ENCODE data around the gene EGFR.

Gene EGFR

GRCh38 chr7:55144333-55145317, 125.8 kb downstream of the EGFR start:
- Histone ChIP-seq H3K9me3 (ENCODE audit: low read length) (no peaks in the 10 kb centered on the region; the same call in 1 of the 2 replicates), H3K9me2 (ENCODE audit: low read depth, low read length) (no peaks in the 10 kb centered on the region), H3K36me3 (ENCODE audit: insufficient read depth, low read length) (no peaks in the 10 kb centered on the region), H3K27ac (ENCODE audit: low read depth, low read length, poor library complexity, severe bottlenecking) (no peak overlapping the region), H3K4me2 (ENCODE audit: low read length) (no peak overlapping the region), H2AFZ (ENCODE audit: low read length) (no peak overlapping the region), H3K4me1 (ENCODE audit: insufficient read depth, low read length, severe bottlenecking) (no peaks in the 10 kb centered on the region), H3K27me3 (ENCODE audit: insufficient read depth, low read length) (no peaks in the 10 kb centered on the region), H3F3A (ENCODE audit: insufficient read depth, low read length) (no peaks in the 10 kb centered on the region), H3K79me2 (ENCODE audit: insufficient read depth, low read length) (no peaks in the 10 kb centered on the region), H3K9ac (ENCODE audit: low read length) (no peak overlapping the region), H3K4me3 (ENCODE audit: low read depth, low read length, poor library complexity, severe bottlenecking) (no peak overlapping the region), H4K20me1 (ENCODE audit: insufficient read depth, low read length) (no peaks in the 10 kb centered on the region)
- TF ChIP-seq EZH2 (IDR thresholded peaks at IDR 0.05; ENCODE audit: borderline replicate concordance, low read length) (no peak), CTCF (IDR thresholded peaks at IDR 0.05; ENCODE audit: low read length) (peak; percentile 46)

GRCh38 chr7:55145606-55146005, 126.8 kb downstream of the EGFR start:
- Histone ChIP-seq H3K79me2 (ENCODE audit: insufficient read depth, low read length) (no peaks in the 10 kb centered on the region), H4K20me1 (ENCODE audit: insufficient read depth, low read length) (no peaks in the 10 kb centered on the region), H3K36me3 (ENCODE audit: insufficient read depth, low read length) (no peaks in the 10 kb centered on the region), H3K4me2 (ENCODE audit: low read length) (no peak overlapping the region), H3K9ac (ENCODE audit: low read length) (no peak overlapping the region), H3K27ac (ENCODE audit: low read depth, low read length, poor library complexity, severe bottlenecking) (no peak overlapping the region), H3K27me3 (ENCODE audit: insufficient read depth, low read length) (no peaks in the 10 kb centered on the region), H2AFZ (ENCODE audit: low read length) (no peak overlapping the region), H3K9me2 (ENCODE audit: low read depth, low read length) (no peaks in the 10 kb centered on the region), H3F3A (ENCODE audit: insufficient read depth, low read length) (no peaks in the 10 kb centered on the region), H3K4me1 (ENCODE audit: insufficient read depth, low read length, severe bottlenecking) (no peaks in the 10 kb centered on the region), H3K9me3 (ENCODE audit: low read length) (no peaks in the 10 kb centered on the region), H3K4me3 (ENCODE audit: low read depth, low read length, poor library complexity, severe bottlenecking) (no peak overlapping the region)
- TF ChIP-seq CTCF (IDR thresholded peaks at IDR 0.05; ENCODE audit: low read length) (no peak), EZH2 (IDR thresholded peaks at IDR 0.05; ENCODE audit: borderline replicate concordance, low read length) (no peak)

- Histone ChIP-seq H3K9ac (ENCODE audit: low read length) (no peak overlapping the region), H3K4me1 (ENCODE audit: insufficient read depth, low read length, severe bottlenecking) (no peaks in the 10 kb centered on the region), H3K9me3 (ENCODE audit: low read length) (no peaks in the 10 kb centered on the region), H2AFZ (ENCODE audit: low read length) (no peak overlapping the region), H3K4me2 (ENCODE audit: low read length) (no peak overlapping the region), H3K36me3 (ENCODE audit: insufficient read depth, low read length) (no peaks in the 10 kb centered on the region), H3K27ac (ENCODE audit: low read depth, low read length, poor library complexity, severe bottlenecking) (no peak overlapping the region), H3F3A (ENCODE audit: insufficient read depth, low read length) (no peaks in the 10 kb centered on the region), H3K4me3 (ENCODE audit: low read depth, low read length, poor library complexity, severe bottlenecking) (no peak overlapping the region), H3K27me3 (ENCODE audit: insufficient read depth, low read length) (no peaks in the 10 kb centered on the region), H3K79me2 (ENCODE audit: insufficient read depth, low read length) (no peaks in the 10 kb centered on the region), H4K20me1 (ENCODE audit: insufficient read depth, low read length) (no peaks in the 10 kb centered on the region), H3K9me2 (ENCODE audit: low read depth, low read length) (no peaks in the 10 kb centered on the region)
- no peak for TF ChIP-seq EZH2 (IDR thresholded peaks at IDR 0.05; ENCODE audit: borderline replicate concordance, low read length)
- no peak for TF ChIP-seq CTCF (IDR thresholded peaks at IDR 0.05; ENCODE audit: low read length)
These were observed 128.3 kb downstream of the EGFR start for GRCh38 chr7:55147101-55147500.

Measured in OCI-LY1 (cell line).